NCI-H2081 treated with DMSO at 0.1 percent for 48 hours (cell line): Measurements from ENCODE around the gene WDR62.

Experiments used
- DNase-seq: peaks from one replicate; lab custom pipeline; 2025; lab: John Stamatoyannopoulos, UW

The WDR62 gene

GRCh38 chr19:36054733-36055686 is at the start of gene WDR62:
Gene WDR62, plus strand, starts transcription at chr19:36054897. Its CDS starts 75 bp downstream, at chr19:36054972.
- peak; percentile 95 for DNase-seq

GRCh38 chr19:36006955-36007354 is 47.7 kb upstream of the WDR62 start:
- no peak for DNase-seq

- no peak for DNase-seq
Measured at GRCh38 chr19:36008336-36008978, 46.2 kb upstream of the WDR62 start, which contains the start of gene SYNE4. Gene SYNE4, minus strand, starts transcription at chr19:36008813. Its CDS starts 132 bp downstream, at chr19:36008681.

DNA sequence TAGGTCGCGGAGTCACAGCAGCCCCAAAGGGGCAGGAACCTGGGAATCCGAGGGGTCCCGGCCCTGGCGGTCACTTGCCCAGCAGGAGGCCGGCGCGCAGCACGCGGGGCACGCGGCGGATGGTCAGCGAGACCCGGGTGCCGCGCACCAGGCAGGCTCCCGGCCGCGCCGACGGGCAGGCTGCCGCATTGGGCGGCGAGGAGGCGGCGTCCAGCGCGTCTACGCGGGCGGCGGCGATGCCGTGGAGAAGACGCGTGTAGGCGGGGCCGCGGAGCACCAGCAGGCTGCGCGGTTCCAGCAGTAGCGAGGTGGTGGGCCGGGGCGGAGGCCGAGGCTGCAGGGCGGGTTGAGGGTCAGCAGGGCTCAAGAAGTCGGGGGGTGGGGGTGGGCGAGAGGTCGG is 45.5 kb upstream of the WDR62 start:
- no peak for DNase-seq

- no peak for DNase-seq
Measured at GRCh38 chr19:36009633-36010379, 44.9 kb upstream of the WDR62 start.

GRCh38 chr19:36010402-36010801 is 44.3 kb upstream of the WDR62 start:
- DNase-seq: no peak

GRCh38 chr19:36013280-36014011 is 41.3 kb upstream of the WDR62 start:
- no peak for DNase-seq

DNA sequence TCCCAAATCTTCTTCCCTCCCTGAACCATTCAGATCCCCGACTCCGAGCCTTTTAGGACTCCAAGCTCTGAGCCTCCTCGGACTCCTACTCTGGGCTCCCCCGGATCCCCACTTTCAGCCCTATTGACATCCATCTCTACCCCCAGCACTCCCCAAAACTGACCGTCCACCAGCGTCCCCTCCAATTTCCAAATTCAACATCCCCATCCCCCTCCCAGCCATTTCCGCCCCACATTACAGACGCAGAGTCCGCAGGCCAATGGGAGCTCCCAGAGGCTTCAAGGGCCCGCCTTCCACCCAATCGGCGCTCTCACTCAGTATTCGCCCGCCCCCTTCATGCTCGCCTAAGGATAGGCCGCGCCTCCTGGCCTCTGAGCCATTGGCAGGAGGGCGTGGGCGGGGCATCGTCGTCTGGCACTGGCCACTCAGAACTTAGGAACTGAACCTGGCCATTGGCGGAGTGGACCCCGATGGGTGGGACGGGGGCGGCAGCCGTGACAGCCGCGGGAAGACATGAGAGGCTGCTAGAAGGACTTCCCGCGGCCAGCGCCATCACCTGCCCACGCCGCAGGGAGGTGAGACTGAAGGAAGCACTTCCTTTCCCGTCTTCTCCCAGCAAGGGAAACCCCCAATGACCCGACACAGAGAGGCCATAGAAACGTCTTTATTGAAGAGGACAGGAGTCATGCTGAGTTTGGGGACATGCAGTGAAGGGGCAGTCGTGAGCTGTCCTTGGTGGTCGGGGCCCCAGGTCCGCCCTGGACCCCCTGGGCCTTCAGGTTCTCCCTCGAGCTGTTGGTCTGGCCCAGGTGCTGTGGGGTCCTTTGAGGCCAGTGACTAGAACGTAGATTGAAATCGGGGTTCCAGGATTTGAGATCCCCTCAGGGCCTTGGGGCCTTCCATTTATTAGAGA is 40.4 kb upstream of the WDR62 start, which contains the start of gene ALKBH6:
Gene ALKBH6, minus strand, starts transcription at position 202 of the 913 bp plus-strand sequence. CDS start 816 bp downstream, outside the sequence.
- DNase-seq: peak; percentile 95

GRCh38 chr19:36019061-36019670 is 35.5 kb upstream of the WDR62 start:
- no peak for DNase-seq

GRCh38 chr19:36023432-36023831 is 31.3 kb upstream of the WDR62 start:
- DNase-seq: no peak

- no peak for DNase-seq
Measured at GRCh38 chr19:36025541-36025940, 29.2 kb upstream of the WDR62 start.

GRCh38 chr19:36026091-36026876 is 28.4 kb upstream of the WDR62 start:
- DNase-seq: no peak

- no peak for DNase-seq
Measured at GRCh38 chr19:36027696-36028095, 27.0 kb upstream of the WDR62 start.

DNA sequence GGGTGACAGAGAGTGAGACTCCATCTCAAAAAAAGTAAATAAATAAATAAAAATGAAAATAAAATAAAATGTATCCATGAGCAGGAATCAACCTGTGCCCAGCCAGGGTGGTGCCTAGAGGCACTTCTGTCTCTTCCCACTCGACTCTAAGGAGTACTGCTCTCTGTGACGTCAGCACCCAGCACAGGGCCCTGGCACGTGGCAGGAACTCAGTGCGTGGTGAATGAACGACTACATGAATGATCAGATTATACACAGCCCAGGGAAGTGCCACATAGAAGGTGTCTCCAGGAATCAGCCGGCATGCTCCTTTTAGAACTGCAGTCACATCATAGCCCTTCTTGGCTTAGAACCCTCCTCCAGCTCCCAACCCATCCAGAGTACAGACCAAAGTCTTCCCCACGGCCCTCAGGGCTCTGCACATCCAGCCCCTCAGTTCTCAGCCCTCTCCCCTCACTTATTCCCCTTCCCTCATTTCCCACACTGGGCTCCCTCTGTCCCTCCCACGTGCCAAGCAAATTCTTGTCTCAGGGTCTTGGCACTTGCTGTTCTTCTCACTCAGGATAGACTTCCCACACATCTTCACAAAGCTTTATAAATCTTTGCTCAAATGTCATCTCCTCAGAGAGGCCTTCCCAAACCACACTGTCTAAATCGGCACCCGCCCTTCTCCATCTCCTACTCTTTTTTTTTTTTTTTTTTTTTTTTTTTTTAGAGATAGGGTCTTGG is 26.2 kb upstream of the WDR62 start:
- no peak for DNase-seq

DNA sequence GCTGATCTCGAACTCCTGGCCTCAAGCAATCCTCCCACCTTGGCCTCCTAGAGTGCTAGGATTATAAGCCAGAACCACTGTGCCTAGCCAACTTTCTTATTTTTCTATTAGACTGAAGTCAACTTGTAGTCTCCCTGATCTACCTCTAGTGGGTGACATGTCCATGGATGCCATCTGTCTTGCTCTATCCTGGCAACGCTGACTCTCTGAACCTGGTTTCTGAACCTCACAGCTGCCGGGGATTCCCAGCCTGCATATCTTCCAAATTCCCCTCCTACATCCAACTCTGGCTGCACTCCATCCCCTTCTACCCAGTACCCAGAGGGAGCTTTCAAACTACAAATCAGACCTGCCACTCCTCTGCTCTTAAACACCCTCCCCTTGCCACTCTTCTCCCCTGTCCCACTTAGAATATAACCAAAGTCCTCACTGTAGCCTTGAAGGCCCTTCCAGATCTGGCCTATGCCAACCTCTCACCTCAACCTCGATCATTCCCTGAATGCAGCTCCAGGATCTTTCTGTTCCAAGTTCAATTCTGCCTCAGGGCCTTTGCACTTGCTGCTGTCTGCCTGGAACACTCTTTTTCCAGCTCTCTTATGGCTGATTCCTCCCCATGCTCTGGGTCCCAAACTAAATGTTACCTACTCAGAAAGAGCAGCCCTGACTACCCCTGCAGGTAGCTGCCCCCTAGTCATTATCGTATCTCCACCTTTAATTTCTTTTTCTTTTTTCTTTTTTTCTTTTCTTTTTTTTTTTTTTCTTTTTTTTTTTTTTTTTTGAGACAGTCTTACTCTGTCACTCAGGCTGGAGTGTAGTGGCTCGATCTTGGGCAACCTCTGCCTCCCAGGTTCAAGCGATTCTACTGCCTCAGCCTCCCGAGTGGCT is 24.2 kb upstream of the WDR62 start:
- no peak for DNase-seq

GRCh38 chr19:36031308-36031707 is 23.4 kb upstream of the WDR62 start:
- DNase-seq: no peak
